GM23248 (cell line): ENCODE measurements around the gene CD84.
"Not testable (repeated sequence)": the region's sequence is repeated elsewhere in the genome, so short reads cannot be mapped to it uniquely, and the experiment has no call there.

ENCODE experiments used
- EZH2 ChIP-seq: fragments of 200-600 bp; sonication (generic); IDR thresholded peaks from 2 replicates; pipeline ENCODE4 v1.6.1; 2018; ENCODE audit warnings: antibody characterized with exemption, mild to moderate bottlenecking; ENCODE audit not compliant: insufficient read depth, poor library complexity, severe bottlenecking
- EZH2phosphoT487 ChIP-seq: fragments of 200-600 bp; sonication (generic); IDR thresholded peaks from 2 replicates; pipeline ENCODE4 v1.6.1; 2018; ENCODE audit warnings: antibody characterized with exemption, moderate library complexity, mild to moderate bottlenecking, low read depth; ENCODE audit not compliant: insufficient read depth

DNA sequence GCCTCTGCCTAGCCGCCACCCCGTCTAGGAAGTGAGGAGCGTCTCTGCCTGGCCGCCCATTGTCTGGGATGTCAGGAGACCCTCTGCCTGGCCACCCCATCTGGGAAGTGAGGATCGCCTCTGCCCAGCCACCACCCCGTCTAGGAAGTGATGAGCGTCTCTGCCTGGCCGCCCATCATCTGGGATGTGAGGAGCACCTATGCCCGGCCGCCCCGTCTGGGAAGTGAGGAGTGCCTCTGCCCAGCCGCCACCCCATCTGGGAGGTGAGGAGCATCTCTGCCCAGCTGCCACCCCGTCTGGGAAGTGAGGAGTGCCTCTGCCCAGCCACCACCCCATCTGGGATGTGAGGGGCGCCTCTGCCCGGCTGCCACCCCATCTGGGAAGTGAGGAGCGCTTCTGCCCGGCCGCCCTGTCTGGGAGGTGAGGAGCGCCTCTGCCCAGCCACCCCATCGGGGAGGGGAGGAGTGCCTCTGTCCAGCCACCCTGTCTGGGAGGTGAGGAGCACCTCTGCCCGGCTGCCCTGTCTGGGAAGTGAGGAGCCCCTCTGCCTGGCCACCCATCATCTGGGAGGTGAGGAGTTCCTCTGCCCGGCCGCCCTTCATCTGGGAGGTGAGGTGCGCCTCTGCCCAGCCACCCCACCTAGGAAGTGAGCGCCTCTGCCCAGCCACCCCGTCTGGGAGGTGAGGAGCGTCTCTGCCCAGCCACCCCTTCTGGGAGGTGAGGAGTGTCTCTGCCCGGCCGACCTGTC, 47.3 kb downstream of the CD84 start:
- not testable (repeated sequence) for TF ChIP-seq EZH2, EZH2phosphoT487
